RWPE1 (cell line): ENCODE measurements around the gene ANO1.

Source experiments
- CTCF ChIA-PET: fragments of 350-600 bp; sonication (Branson Sonifier 250); formaldehyde crosslinking; extraction: SDS; loops from one replicate; lab custom pipeline; 2021; lab: Yijun Ruan, JAX
- POLR2A ChIA-PET: fragments of 400-600 bp; formaldehyde crosslinking; extraction: SDS; loops from one replicate; lab custom pipeline; 2020; ENCODE audit warnings: antibody characterized with exemption; ENCODE audit not compliant: low non-redundant PET; lab: Yijun Ruan, JAX
- DNase-seq: peaks from one replicate; pipeline ENCODE4 v3.0.0; 2012; ENCODE audit warnings: low spot score
- H3K27ac ChIP-seq: fragments of 450-650 bp; 2 replicates; pipeline ENCODE4 v1.5.1; 2017
- CTCF ChIP-seq: fragments of 450-650 bp; conservative IDR thresholded peaks from 2 replicates; pipeline ENCODE4 v1.5.1; 2017; ENCODE audit warnings: low read depth, mild to moderate bottlenecking

The ANO1 gene

GRCh38 chr11:70220136-70220535, 142.0 kb downstream of the ANO1 start:
- TF ChIP-seq CTCF, result no peak
- DNase-seq, result no peak
- no peak overlapping the region for H3K27ac ChIP-seq
- POLR2A ChIA-PET, result no interaction called here
- CTCF ChIA-PET, result no interaction called here

- ChIA-PET POLR2A (no interaction called here), CTCF (no interaction called here)
- no peak for TF ChIP-seq CTCF
- DNase-seq, result no peak
- H3K27ac ChIP-seq, result no peak overlapping the region
Measured at GRCh38 chr11:70220920-70221319, 142.8 kb downstream of the ANO1 start.

GRCh38 chr11:70225681-70226177, 147.6 kb downstream of the ANO1 start:
- H3K27ac ChIP-seq, result no peak overlapping the region
- no peak for DNase-seq
- POLR2A ChIA-PET, result no interaction called here
- TF ChIP-seq CTCF, result no peak
- CTCF ChIA-PET, result interaction anchor here (0.6 to 0.7 kb wide), 2 partner anchors 101 to 413 kb away, joined by 3 read pairs; no protein-coding TSS in a partner anchor

GRCh38 chr11:70226183-70226582, 148.1 kb downstream of the ANO1 start:
- no peak for TF ChIP-seq CTCF
- ChIA-PET POLR2A (no interaction called here), CTCF (interaction anchor here (0.6 kb wide), 1 partner anchor 100 kb away, joined by 3 read pairs; no protein-coding TSS in a partner anchor)
- DNase-seq, result no peak
- H3K27ac ChIP-seq, result no peak overlapping the region

GRCh38 chr11:70226967-70227366, 148.8 kb downstream of the ANO1 start:
- CTCF ChIA-PET, result no interaction called here
- TF ChIP-seq CTCF, result no peak
- DNase-seq, result no peak
- H3K27ac ChIP-seq, result no peak overlapping the region
- POLR2A ChIA-PET, result no interaction called here

- ChIA-PET CTCF (no interaction called here), POLR2A (no interaction called here)
- no peak for DNase-seq
- TF ChIP-seq CTCF, result no peak
- H3K27ac ChIP-seq, result no peak overlapping the region
Measured at GRCh38 chr11:70229737-70230136, 151.6 kb downstream of the ANO1 start.
